ENCODE measurements around the gene NRCAM. TPM values are rescaled to one million over a fixed set of nuclear protein-coding genes. Genes with fewer than 3 reads are reported as not detected.
"Not testable (repeated sequence)": the region's sequence is repeated elsewhere in the genome, so short reads cannot be mapped to it uniquely, and the experiment has no call there.

NRCAM gene
- total RNA-seq, 1 experiment from 2014 or later = 40.3 TPM

DNA sequence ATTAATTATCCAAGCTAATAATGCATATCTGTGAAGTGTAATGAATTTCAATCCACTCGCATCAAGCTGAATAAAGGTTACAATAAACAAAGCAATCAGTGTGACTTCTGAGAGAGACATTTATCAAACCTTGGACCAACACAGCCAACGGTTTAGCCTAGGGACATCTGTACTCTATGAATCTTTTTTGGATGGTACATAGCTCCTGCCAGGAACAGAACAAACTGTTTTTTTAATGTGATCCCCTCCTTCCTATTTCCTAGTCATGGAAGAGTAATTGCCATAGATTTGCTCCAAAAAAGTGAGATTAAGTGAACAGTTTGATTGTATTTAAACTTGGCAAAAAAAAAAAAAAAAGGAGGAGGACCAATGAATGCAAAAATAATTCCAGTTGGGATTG, 11.2 kb upstream of the NRCAM start:
- no peaks in the 10 kb centered on the region for H3K9me3 ChIP-seq (ENCODE audit: insufficient read depth, low read depth)
- H3K36me3 ChIP-seq (ENCODE audit: low read depth) = no peaks in the 10 kb centered on the region
- H3F3A ChIP-seq (ENCODE audit: insufficient read depth, low read depth) = no peaks in the 10 kb centered on the region
- no peak for DNase-seq
- CTCF ChIA-PET = no interaction called here
- no peak overlapping the region for H3K4me3 ChIP-seq
- H3K9me2 ChIP-seq (ENCODE audit: insufficient read depth) = no peaks in the 10 kb centered on the region
- H3K27ac ChIP-seq = no peak overlapping the region
- H3K4me2 ChIP-seq = no peak overlapping the region
- no TSS peak for BruUV-seq (replicated peaks)
- no peaks in the 10 kb centered on the region for H3K27me3 ChIP-seq (ENCODE audit: insufficient read depth, low read depth)
- no peaks in the 10 kb centered on the region for H3K4me1 ChIP-seq (replicated peaks; ENCODE audit: insufficient read depth)
- TF ChIP-seq, protein P1, sequence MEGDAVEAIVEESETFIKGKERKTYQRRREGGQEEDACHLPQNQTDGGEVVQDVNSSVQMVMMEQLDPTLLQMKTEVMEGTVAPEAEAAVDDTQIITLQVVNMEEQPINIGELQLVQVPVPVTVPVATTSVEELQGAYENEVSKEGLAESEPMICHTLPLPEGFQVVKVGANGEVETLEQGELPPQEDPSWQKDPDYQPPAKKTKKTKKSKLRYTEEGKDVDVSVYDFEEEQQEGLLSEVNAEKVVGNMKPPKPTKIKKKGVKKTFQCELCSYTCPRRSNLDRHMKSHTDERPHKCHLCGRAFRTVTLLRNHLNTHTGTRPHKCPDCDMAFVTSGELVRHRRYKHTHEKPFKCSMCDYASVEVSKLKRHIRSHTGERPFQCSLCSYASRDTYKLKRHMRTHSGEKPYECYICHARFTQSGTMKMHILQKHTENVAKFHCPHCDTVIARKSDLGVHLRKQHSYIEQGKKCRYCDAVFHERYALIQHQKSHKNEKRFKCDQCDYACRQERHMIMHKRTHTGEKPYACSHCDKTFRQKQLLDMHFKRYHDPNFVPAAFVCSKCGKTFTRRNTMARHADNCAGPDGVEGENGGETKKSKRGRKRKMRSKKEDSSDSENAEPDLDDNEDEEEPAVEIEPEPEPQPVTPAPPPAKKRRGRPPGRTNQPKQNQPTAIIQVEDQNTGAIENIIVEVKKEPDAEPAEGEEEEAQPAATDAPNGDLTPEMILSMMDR (conservative IDR thresholded peaks at IDR 0.05) = no peak
- TF ChIP-seq EZH2 (IDR thresholded peaks at IDR 0.05; ENCODE audit: low read depth) = no peak
- H3K79me2 ChIP-seq (ENCODE audit: low read depth) = no peaks in the 10 kb centered on the region
- no peaks in the 10 kb centered on the region; the same call in 1 of the 2 replicates for H4K20me1 ChIP-seq (ENCODE audit: insufficient read depth)
- POLR2A ChIA-PET (ENCODE audit: unreplicated experiment) = interaction anchor here (0.6 kb wide), 1 partner anchor 301 kb away, joined by 3 read pairs; no protein-coding TSS in a partner anchor
- intact Hi-C loops (cut with micrococcal nuclease; ENCODE audit: unreplicated experiment) = no loop called here
- H2AFZ ChIP-seq = no peak overlapping the region

DNA sequence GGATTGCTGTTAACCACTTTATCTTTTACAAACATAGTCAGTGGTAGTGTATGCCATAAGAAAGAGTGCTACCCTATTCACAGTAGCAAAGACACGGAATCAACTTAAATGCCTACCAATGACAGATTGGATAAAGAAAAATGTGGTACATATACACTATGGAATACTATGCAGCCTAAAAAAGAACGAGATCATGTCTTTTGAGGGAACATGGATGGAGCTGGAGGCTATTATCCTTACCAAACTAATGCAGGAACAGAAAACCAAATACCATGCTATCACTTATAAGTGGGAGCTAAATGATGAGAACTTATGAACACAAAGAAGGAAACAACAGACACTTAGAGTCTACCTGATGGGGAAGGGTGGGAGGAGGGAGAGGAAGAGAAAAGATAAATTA, 10.1 kb upstream of the NRCAM start:
- CTCF ChIA-PET = interaction anchor here (0.6 kb wide), 1 partner anchor 24 kb away, joined by 5 read pairs; no protein-coding TSS in a partner anchor
- H4K20me1 ChIP-seq (ENCODE audit: insufficient read depth); H3K36me3 ChIP-seq (ENCODE audit: low read depth); H3K9me2 ChIP-seq (ENCODE audit: insufficient read depth); H3F3A ChIP-seq (ENCODE audit: insufficient read depth, low read depth); H3K4me3 ChIP-seq; H3K4me1 ChIP-seq (replicated peaks; ENCODE audit: insufficient read depth); H3K9me3 ChIP-seq (ENCODE audit: insufficient read depth, low read depth); BruUV-seq (replicated peaks); H3K27me3 ChIP-seq (ENCODE audit: insufficient read depth, low read depth); DNase-seq; H3K79me2 ChIP-seq (ENCODE audit: low read depth); H2AFZ ChIP-seq; H3K4me2 ChIP-seq; POLR2A ChIA-PET (ENCODE audit: unreplicated experiment); H3K27ac ChIP-seq; intact Hi-C loops (cut with micrococcal nuclease; ENCODE audit: unreplicated experiment): not testable (repeated sequence)

DNA sequence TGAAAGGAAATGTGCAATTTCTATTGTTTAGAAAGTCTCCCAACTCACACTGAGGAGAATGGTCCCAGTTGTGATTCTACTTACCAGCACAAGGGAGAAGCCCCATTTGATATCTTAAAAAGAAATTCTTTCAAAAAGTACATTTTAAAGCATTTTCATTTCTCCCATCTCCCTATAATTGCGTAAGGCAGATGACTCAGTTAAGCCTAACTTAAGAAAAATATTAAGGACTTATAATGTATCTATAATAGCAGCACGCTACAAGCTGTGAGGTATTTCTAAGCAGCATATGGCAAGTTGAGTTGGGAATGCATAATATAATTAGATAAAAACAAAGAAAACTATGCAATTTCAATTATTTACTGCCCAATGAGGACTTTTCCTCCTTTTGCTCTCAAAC, 8.5 kb upstream of the NRCAM start:
- Histone ChIP-seq H3K4me3 (no peak overlapping the region), H3K27me3 (ENCODE audit: insufficient read depth, low read depth) (no peaks in the 10 kb centered on the region), H3K36me3 (ENCODE audit: low read depth) (no peaks in the 10 kb centered on the region), H3K4me1 (replicated peaks; ENCODE audit: insufficient read depth) (0 out of 2 replicates have a peak, but pooled peaks cover 2% of the 10 kb centered on the region), H2AFZ (no peak overlapping the region), H3K9me3 (ENCODE audit: insufficient read depth, low read depth) (no peaks in the 10 kb centered on the region), H3K27ac (no peak overlapping the region), H3K4me2 (no peak overlapping the region), H3K79me2 (ENCODE audit: low read depth) (no peaks in the 10 kb centered on the region), H3F3A (ENCODE audit: insufficient read depth, low read depth) (no peaks in the 10 kb centered on the region), H3K9me2 (ENCODE audit: insufficient read depth) (no peaks in the 10 kb centered on the region), H4K20me1 (ENCODE audit: insufficient read depth) (no peaks in the 10 kb centered on the region; the same call in 1 of the 2 replicates)
- CTCF ChIA-PET = interaction anchor here (0.7 kb wide), 1 partner anchor 36 kb away, joined by 5 read pairs; no protein-coding TSS in a partner anchor
- TF ChIP-seq EZH2 (IDR thresholded peaks at IDR 0.05; ENCODE audit: low read depth) = no peak
- TF ChIP-seq, protein P1 (conservative IDR thresholded peaks at IDR 0.05) = no peak
- no peak for DNase-seq
- intact Hi-C loops (cut with micrococcal nuclease; ENCODE audit: unreplicated experiment) = no loop called here
- POLR2A ChIA-PET (ENCODE audit: unreplicated experiment) = no interaction called here
- BruUV-seq (replicated peaks) = no TSS peak

DNA sequence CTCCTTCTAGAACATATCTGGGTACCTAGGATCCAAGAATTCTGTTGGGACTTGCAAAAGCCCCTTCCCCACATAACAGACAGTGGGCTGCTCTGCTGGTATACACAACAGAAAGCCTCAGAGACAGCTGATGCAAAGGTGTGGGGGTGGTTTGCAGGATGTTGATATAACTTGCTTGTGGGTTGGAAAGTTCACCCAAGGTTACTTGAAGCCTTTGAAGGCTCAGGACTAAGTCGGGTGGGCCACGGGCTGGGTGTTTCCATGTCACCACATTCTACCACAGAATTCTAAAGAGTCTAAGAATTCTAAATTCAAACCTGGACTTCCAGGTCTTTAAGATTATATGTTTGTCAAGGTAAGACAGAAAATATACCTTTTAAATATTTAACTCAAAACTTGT, 7.4 kb upstream of the NRCAM start:
- no peaks in the 10 kb centered on the region for H3K79me2 ChIP-seq (ENCODE audit: low read depth)
- BruUV-seq (replicated peaks) = no TSS peak
- H3K9me2 ChIP-seq (ENCODE audit: insufficient read depth) = no peaks in the 10 kb centered on the region
- ChIA-PET POLR2A (ENCODE audit: unreplicated experiment) (no interaction called here), CTCF (interaction anchor here (0.6 kb wide), 1 partner anchor 284 kb away, joined by 13 read pairs; no protein-coding TSS in a partner anchor)
- H3K4me3 ChIP-seq = no peak overlapping the region
- H2AFZ ChIP-seq = no peak overlapping the region
- intact Hi-C loops (cut with micrococcal nuclease; ENCODE audit: unreplicated experiment) = no loop called here
- DNase-seq = no peak
- no peak overlapping the region for H3K27ac ChIP-seq
- H3K4me2 ChIP-seq = no peak overlapping the region
- no peak for TF ChIP-seq EZH2 (IDR thresholded peaks at IDR 0.05; ENCODE audit: low read depth)
- TF ChIP-seq, protein P1 (conservative IDR thresholded peaks at IDR 0.05) = no peak
- H3K36me3 ChIP-seq (ENCODE audit: low read depth) = no peaks in the 10 kb centered on the region
- 0 out of 2 replicates have a peak, but pooled peaks cover 5% of the 10 kb centered on the region for H3K4me1 ChIP-seq (replicated peaks; ENCODE audit: insufficient read depth)
- H3F3A ChIP-seq (ENCODE audit: insufficient read depth, low read depth) = no peaks in the 10 kb centered on the region
- H3K27me3 ChIP-seq (ENCODE audit: insufficient read depth, low read depth) = no peaks in the 10 kb centered on the region
- no peaks in the 10 kb centered on the region; the same call in 1 of the 2 replicates for H4K20me1 ChIP-seq (ENCODE audit: insufficient read depth)
- no peaks in the 10 kb centered on the region for H3K9me3 ChIP-seq (ENCODE audit: insufficient read depth, low read depth)

All from PC-9 (cell line).